Liver (tissue), 9 donors: Measurements from ENCODE around the gene ITGA2. TPM values are rescaled to one million over a fixed set of nuclear protein-coding genes. Genes with fewer than 3 reads are reported as not detected.

Experiments used
- DNase-seq: peaks from one replicate; pipeline ENCODE4 v3.0.0-alpha.2; 2017; ENCODE audit warnings: low spot score
- H3K27ac ChIP-seq, 2 donors: one replicate each; pipeline ENCODE4 v1.7.0; 2013; ENCODE audit warnings: inconsistent platforms in 2 of 2, low read length in 2 of 2, control low read depth in 1 of 2, low read depth in 1 of 2, mild to moderate bottlenecking in 1 of 2
- H3K27me3 ChIP-seq, 4 donors: one replicate each; pipeline versions ENCODE4 v1.6.1 to v1.7.0; 2013; ENCODE audit warnings: low read length in 3 of 4, inconsistent platforms in 1 of 4, mild to moderate bottlenecking in 1 of 4, moderate library complexity in 1 of 4; ENCODE audit not compliant: control insufficient read depth in 4 of 4, insufficient read depth in 4 of 4
- H3K36me3 ChIP-seq, 4 donors: one replicate each; pipeline versions ENCODE4 v1.6.1 to v1.7.0; 2013; ENCODE audit warnings: low read length in 3 of 4, mild to moderate bottlenecking in 3 of 4, low read depth in 1 of 4, moderate library complexity in 1 of 4; ENCODE audit not compliant: control insufficient read depth in 4 of 4, insufficient read depth in 3 of 4
- H3K4me1 ChIP-seq, 4 donors: one replicate each; pipeline versions ENCODE4 v1.6.1 to v1.7.0; 2013; ENCODE audit warnings: low read length in 3 of 4, mild to moderate bottlenecking in 3 of 4, moderate library complexity in 1 of 4; ENCODE audit not compliant: control insufficient read depth in 4 of 4, insufficient read depth in 4 of 4
- H3K4me3 ChIP-seq, 3 donors: one replicate each; pipeline versions ENCODE4 v1.6.1 to v1.7.0; 2013; ENCODE audit warnings: low read length in 3 of 3, control low read depth in 1 of 3, low read depth in 1 of 3, mild to moderate bottlenecking in 1 of 3
- H3K9ac ChIP-seq, 2 donors: one replicate each; pipeline ENCODE4 v1.7.0; 2013; ENCODE audit warnings: low read length in 2 of 2, mild to moderate bottlenecking in 2 of 2, moderate library complexity in 2 of 2, control low read depth in 1 of 2, low read depth in 1 of 2
- H3K9me3 ChIP-seq, 4 donors: one replicate each; pipeline versions ENCODE4 v1.6.1 to v1.7.0; 2013; ENCODE audit warnings: low read length in 3 of 4; ENCODE audit not compliant: control insufficient read depth in 4 of 4
- EGR1 ChIP-seq, 2 donors: IDR thresholded peaks; 2 replicates each; pipeline ENCODE4 v1.6.1; 2016 to 2018; ENCODE audit warnings: antibody characterized with exemption in 2 of 2, low read depth in 2 of 2
- FOXA1 ChIP-seq: IDR thresholded peaks from 2 replicates; pipeline ENCODE4 v1.6.1; 2016; ENCODE audit warnings: antibody characterized with exemption
- FOXA2 ChIP-seq: IDR thresholded peaks from 2 replicates; pipeline ENCODE4 v1.6.1; 2016; ENCODE audit warnings: antibody characterized with exemption
- GABPA ChIP-seq, 2 donors: IDR thresholded peaks in 1 of 2; conservative IDR thresholded peaks in 1 of 2; 2 replicates each; pipeline ENCODE4 v1.6.1; 2016; ENCODE audit warnings: antibody characterized with exemption in 2 of 2, mild to moderate bottlenecking in 1 of 2, moderate library complexity in 1 of 2
- HNF4A ChIP-seq, 2 donors: conservative IDR thresholded peaks; 2 replicates each; pipeline ENCODE4 v1.6.1; 2016; ENCODE audit warnings: antibody characterized with exemption in 2 of 2, mild to moderate bottlenecking in 2 of 2
- HNF4G ChIP-seq: IDR thresholded peaks from 2 replicates; pipeline ENCODE4 v1.6.1; 2016; ENCODE audit warnings: antibody characterized with exemption
- NR2F2 ChIP-seq: IDR thresholded peaks from 2 replicates; pipeline ENCODE4 v1.6.1; 2016; ENCODE audit warnings: antibody characterized with exemption
- RAD21 ChIP-seq, 2 donors: IDR thresholded peaks; 2 replicates each; pipeline ENCODE4 v1.6.1; 2016; ENCODE audit warnings: antibody characterized with exemption in 2 of 2, mild to moderate bottlenecking in 2 of 2
- RXRA ChIP-seq, 2 donors: IDR thresholded peaks; 2 replicates each; pipeline ENCODE4 v1.6.1; 2017 to 2018; ENCODE audit warnings: antibody characterized with exemption in 2 of 2, mild to moderate bottlenecking in 1 of 2
- TAF1 ChIP-seq: conservative IDR thresholded peaks from 2 replicates; pipeline ENCODE4 v1.6.1; 2016; ENCODE audit warnings: antibody characterized with exemption, mild to moderate bottlenecking
- YY1 ChIP-seq: IDR thresholded peaks from 2 replicates; pipeline ENCODE4 v1.6.1; 2016; ENCODE audit warnings: antibody characterized with exemption, mild to moderate bottlenecking
- WGBS: extraction: QIAGEN DNeasy Blood & Tissue Kit; methylation state at CpG from one replicate; pipeline ENCODE4 v1.1.7; 2013; 5-methylcytosine and 5-hydroxymethylcytosine counted together
- polyA plus RNA-seq, 2 donors: library from polyadenylated mRNA; stranded (reverse) in 1 of 2; unstranded in 1 of 2; fragments of 200-250 nt in 1 of 2; fragments of >200 nt in 1 of 2; fragmentation: Nextera tagmentation in 1 of 2; extraction: Ambion mirVana in 1 of 2; gene quantifications; one replicate each; pipeline versions ENCODE4 v1.2.1 to v1.2.3, GENCODE V29; 2013 to 2015
- total RNA-seq, 2 donors: library from RNA; depleted of rRNA; stranded (reverse); fragments of >200 nt; gene quantifications; one replicate each; pipeline ENCODE4 v1.2.3, GENCODE V29; 2014
- TF ChIP-seq, protein P1 (sequence below): fragments of 150-350 bp; IDR thresholded peaks from 2 replicates; pipeline ENCODE4 v1.5.1; 2017; ENCODE audit warnings: improper control_type of control experiment, low read depth, low read length; ENCODE audit not compliant: missing input control
- TF ChIP-seq, protein P2 (sequence below): IDR thresholded peaks from 2 replicates; pipeline ENCODE4 v1.6.1; 2016; ENCODE audit warnings: antibody characterized with exemption
- TF ChIP-seq, protein P3 (sequence below): IDR thresholded peaks from 2 replicates; pipeline ENCODE4 v1.6.1; 2016; ENCODE audit warnings: antibody characterized with exemption
- TF ChIP-seq, protein P4 (sequence below): IDR thresholded peaks from 2 replicates; pipeline ENCODE4 v1.6.1; 2016; ENCODE audit warnings: antibody characterized with exemption
- donor health status: healthy.
- donor health status: healthy.
- donor health status: healthy.
- donor health status: healthy.
- donor health status: healthy.

The ITGA2 gene
- total and polyA plus RNA-seq, 4 donors, result 0.12 to 0.61 (median 0.33) TPM

DNA sequence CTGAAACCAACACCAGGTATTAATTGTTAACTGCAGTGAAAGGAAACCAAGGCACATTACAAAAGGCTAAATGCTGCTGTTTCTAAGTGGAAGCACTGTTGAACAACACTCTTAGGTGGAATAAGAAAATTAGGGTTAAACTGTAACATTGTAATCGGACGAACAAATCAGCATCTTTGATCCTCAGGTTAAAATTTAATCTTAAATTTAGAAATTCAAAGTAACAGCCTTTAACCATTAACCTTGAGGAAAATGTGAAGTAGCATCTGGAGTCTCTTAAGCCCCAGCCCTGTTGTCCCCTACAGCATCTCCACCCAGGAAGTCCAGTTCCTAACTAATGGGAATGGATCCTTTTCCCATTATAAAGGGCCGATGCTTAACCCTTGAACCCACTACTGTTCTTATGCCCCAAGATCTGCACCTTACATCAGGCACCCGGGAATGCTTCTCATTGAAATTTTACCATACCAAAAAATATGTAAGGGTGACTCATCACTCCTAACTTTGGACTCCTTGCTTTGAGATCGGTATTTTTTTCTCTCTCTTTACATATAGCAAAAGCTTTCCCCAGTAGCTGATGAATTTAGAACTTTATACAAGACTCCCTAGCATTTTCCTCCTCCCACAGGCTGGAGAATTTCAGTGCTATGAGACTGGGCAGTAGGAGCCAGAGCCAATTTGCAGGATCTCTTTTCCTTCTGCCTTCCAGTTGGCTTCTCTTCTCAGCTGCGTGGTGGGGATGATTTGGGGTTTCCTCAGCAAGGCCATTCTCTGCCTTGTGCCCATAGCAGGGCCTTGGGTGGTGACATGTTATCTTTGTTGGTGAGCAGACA is 32.0 kb upstream of the ITGA2 start:
- Histone ChIP-seq H3K27ac (no peak overlapping the region), H3K27me3 (no peaks in the 10 kb centered on the region), H3K4me1 (no peaks in the 10 kb centered on the region), H3K9me3 (no peaks in the 10 kb centered on the region), H3K9ac (no peak overlapping the region), H3K4me3 (no peak overlapping the region), H3K36me3 (peaks cover 2 to 23% (median 8%) of the 10 kb centered on the region in 4 donors)
- no peak for TF ChIP-seq RAD21 (IDR thresholded peaks at IDR 0.05)
- TF ChIP-seq TAF1, result no peak
- no peak for TF ChIP-seq RXRA (IDR thresholded peaks at IDR 0.05)
- TF ChIP-seq HNF4G, result no peak
- no peak for TF ChIP-seq HNF4A (conservative IDR thresholded peaks at IDR 0.05)
- TF ChIP-seq, protein P1, sequence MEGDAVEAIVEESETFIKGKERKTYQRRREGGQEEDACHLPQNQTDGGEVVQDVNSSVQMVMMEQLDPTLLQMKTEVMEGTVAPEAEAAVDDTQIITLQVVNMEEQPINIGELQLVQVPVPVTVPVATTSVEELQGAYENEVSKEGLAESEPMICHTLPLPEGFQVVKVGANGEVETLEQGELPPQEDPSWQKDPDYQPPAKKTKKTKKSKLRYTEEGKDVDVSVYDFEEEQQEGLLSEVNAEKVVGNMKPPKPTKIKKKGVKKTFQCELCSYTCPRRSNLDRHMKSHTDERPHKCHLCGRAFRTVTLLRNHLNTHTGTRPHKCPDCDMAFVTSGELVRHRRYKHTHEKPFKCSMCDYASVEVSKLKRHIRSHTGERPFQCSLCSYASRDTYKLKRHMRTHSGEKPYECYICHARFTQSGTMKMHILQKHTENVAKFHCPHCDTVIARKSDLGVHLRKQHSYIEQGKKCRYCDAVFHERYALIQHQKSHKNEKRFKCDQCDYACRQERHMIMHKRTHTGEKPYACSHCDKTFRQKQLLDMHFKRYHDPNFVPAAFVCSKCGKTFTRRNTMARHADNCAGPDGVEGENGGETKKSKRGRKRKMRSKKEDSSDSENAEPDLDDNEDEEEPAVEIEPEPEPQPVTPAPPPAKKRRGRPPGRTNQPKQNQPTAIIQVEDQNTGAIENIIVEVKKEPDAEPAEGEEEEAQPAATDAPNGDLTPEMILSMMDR, result no peak
- TF ChIP-seq YY1, result no peak
- TF ChIP-seq, protein P2, sequence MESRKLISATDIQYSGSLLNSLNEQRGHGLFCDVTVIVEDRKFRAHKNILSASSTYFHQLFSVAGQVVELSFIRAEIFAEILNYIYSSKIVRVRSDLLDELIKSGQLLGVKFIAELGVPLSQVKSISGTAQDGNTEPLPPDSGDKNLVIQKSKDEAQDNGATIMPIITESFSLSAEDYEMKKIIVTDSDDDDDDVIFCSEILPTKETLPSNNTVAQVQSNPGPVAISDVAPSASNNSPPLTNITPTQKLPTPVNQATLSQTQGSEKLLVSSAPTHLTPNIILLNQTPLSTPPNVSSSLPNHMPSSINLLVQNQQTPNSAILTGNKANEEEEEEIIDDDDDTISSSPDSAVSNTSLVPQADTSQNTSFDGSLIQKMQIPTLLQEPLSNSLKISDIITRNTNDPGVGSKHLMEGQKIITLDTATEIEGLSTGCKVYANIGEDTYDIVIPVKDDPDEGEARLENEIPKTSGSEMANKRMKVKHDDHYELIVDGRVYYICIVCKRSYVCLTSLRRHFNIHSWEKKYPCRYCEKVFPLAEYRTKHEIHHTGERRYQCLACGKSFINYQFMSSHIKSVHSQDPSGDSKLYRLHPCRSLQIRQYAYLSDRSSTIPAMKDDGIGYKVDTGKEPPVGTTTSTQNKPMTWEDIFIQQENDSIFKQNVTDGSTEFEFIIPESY, result no peak
- 67% methylated on average over 6 of the region's 6 CpGs for WGBS
- no peak for DNase-seq

DNA sequence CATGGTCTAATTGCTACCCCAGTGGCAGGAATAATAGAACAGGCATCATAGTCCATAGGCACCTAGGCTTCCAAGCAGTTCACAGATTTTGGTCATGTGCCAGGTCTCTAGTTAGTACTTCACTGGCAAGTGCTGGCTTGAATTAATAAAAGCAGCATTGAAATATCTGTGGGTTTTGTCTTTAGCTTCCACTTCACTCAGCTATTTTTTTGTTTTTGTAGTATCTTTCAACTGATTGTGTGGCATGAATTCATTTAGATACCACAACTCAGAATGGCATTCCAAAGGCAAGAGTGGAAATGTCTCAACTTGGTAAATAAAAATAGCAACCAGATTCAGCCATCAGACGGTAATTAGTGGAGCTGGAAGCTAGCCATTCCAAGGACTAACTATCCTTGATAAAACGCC is 27.9 kb upstream of the ITGA2 start:
- DNase-seq, result no peak
- H3K27ac ChIP-seq, result no peak overlapping the region
- no peaks in the 10 kb centered on the region for H3K4me1 ChIP-seq
- no peak overlapping the region for H3K4me3 ChIP-seq
- H3K9me3 ChIP-seq, result no peaks in the 10 kb centered on the region
- H3K27me3 ChIP-seq, result no peaks in the 10 kb centered on the region
- 63% methylated on average over 2 of the region's 2 CpGs for WGBS
- H3K36me3 ChIP-seq, result peaks cover 0 to 6% (median 0%) of the 10 kb centered on the region in 4 donors
- no peak for TF ChIP-seq HNF4G
- no peak for TF ChIP-seq YY1
- H3K9ac ChIP-seq, result no peak overlapping the region

DNA sequence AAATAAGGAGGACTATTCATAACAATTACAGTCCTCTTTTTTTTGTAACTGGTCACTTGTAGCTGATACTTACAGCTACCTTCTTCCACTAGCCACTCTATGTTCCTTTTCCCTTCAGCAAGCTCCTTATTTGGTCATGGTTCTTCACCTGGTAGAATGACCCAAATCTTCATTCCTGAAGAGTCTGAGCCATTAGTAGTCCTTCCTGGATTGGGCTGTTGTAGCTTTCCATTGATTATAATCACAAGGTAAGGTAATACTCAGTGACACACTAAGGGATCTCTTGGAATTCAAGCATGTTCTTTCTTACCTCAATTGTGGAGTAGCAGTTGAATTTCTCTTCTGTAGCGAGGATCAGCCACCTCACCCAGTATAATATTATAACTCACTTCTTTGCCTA is 25.5 kb upstream of the ITGA2 start:
- H3K9me3 ChIP-seq, result no peaks in the 10 kb centered on the region
- no peaks in the 10 kb centered on the region for H3K36me3 ChIP-seq
- 97% methylated on average over 1 of the region's 1 CpG for WGBS
- no peak for DNase-seq
- H3K27ac ChIP-seq, result no peak overlapping the region
- no peaks in the 10 kb centered on the region for H3K27me3 ChIP-seq
- no peak overlapping the region for H3K9ac ChIP-seq
- H3K4me3 ChIP-seq, result no peak overlapping the region
- H3K4me1 ChIP-seq, result no peaks in the 10 kb centered on the region
- TF ChIP-seq, protein P3, sequence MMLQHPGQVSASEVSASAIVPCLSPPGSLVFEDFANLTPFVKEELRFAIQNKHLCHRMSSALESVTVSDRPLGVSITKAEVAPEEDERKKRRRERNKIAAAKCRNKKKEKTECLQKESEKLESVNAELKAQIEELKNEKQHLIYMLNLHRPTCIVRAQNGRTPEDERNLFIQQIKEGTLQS, result no peak
- TF ChIP-seq, protein P1, result no peak
- TF ChIP-seq HNF4A (conservative IDR thresholded peaks at IDR 0.05), result no peak
- TF ChIP-seq EGR1 (IDR thresholded peaks at IDR 0.05; ENCODE audit: low read depth in 2 of 2), result no peak
- no peak for TF ChIP-seq YY1
- no peak for TF ChIP-seq FOXA1
- TF ChIP-seq, protein P2, result no peak
- TF ChIP-seq RXRA (IDR thresholded peaks at IDR 0.05), result no peak
- TF ChIP-seq FOXA2, result no peak
- TF ChIP-seq, protein P4, sequence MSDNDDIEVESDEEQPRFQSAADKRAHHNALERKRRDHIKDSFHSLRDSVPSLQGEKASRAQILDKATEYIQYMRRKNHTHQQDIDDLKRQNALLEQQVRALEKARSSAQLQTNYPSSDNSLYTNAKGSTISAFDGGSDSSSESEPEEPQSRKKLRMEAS, result no peak
- TF ChIP-seq GABPA (IDR thresholded peaks at IDR 0.05 in 1 of 2, conservative IDR thresholded peaks at IDR 0.05 in 1 of 2), result no peak
- no peak for TF ChIP-seq NR2F2
